ENCODE data around the gene ZSCAN5B. TPM values are rescaled to one million over a fixed set of nuclear protein-coding genes. Genes with fewer than 3 reads are reported as not detected.
"Not testable (repeated sequence)": the region's sequence is repeated elsewhere in the genome, so short reads cannot be mapped to it uniquely, and the experiment has no call there.

The ZSCAN5B gene
- total RNA-seq, 5 donors from 2014 or later (not counting 1 experiment from before 2014, with no cell fraction given) = not detected

- ChIA-PET POLR2A (no interaction called here), CTCF (no interaction called here)
- Histone ChIP-seq H3K4me1 (ENCODE audit: control insufficient read depth in 1 of 2, extremely low read depth in 1 of 2, insufficient read depth in 2 of 2, low read length in 2 of 2) (peaks cover 0 to 8% of the 10 kb centered on the region in 2 experiments), H3K27ac (ENCODE audit: low read length) (no peak overlapping the region), H3K4me3 (ENCODE audit: control insufficient read depth in 1 of 2, extremely low read depth in 1 of 2, low read length in 1 of 2) (no peak overlapping the region), H3K27me3 (replicated peaks in 1 of 2; ENCODE audit: control insufficient read depth in 2 of 2, extremely low read depth in 1 of 2, insufficient read depth in 2 of 2, low read length in 1 of 2) (no peaks in the 10 kb centered on the region), H3K36me3 (ENCODE audit: control insufficient read depth in 2 of 2, extremely low read depth in 1 of 2, insufficient read depth in 1 of 2, low read length in 1 of 2) (peaks cover 20 to 21% of the 10 kb centered on the region in 2 donors), H3K9me3 (no peaks in the 10 kb centered on the region)
- WGBS (ENCODE audit: insufficient coverage) = 96% methylated on average over 4 of the region's 11 CpGs
- no peaks in the 10 kb centered on the region for H3K9me3 Mint-ChIP-seq
- no peak for ATAC-seq (replicated peaks in 1 of 4)
- H3K27me3 Mint-ChIP-seq = no peaks in the 10 kb centered on the region
- no peak overlapping the region for H3K4me3 Mint-ChIP-seq
- peaks cover 27% of the 10 kb centered on the region for H3K36me3 Mint-ChIP-seq
- no peak for DNase-seq
- no peak overlapping the region for H3K27ac Mint-ChIP-seq
- H3K4me1 Mint-ChIP-seq = peaks cover 11 to 20% (median 15%) of the 10 kb centered on the region in 3 donors
Measured at GRCh38 chr19:56150358-56150757, 47.2 kb downstream of the ZSCAN5B start.

- Mint-ChIP-seq H3K27me3 (no peaks in the 10 kb centered on the region), H3K4me1 (peaks cover 11 to 20% (median 17%) of the 10 kb centered on the region in 3 donors), H3K27ac (no peak overlapping the region), H3K36me3 (peaks cover 22% of the 10 kb centered on the region), H3K9me3 (no peaks in the 10 kb centered on the region), H3K4me3 (no peak overlapping the region)
- ATAC-seq (replicated peaks in 1 of 4) = no peak
- Histone ChIP-seq H3K27ac (ENCODE audit: low read length) (no peak overlapping the region), H3K27me3 (replicated peaks in 1 of 2; ENCODE audit: control insufficient read depth in 2 of 2, extremely low read depth in 1 of 2, insufficient read depth in 2 of 2, low read length in 1 of 2) (no peaks in the 10 kb centered on the region), H3K4me1 (ENCODE audit: control insufficient read depth in 1 of 2, extremely low read depth in 1 of 2, insufficient read depth in 2 of 2, low read length in 2 of 2) (peaks cover 0 to 8% of the 10 kb centered on the region in 2 experiments), H3K9me3 (no peaks in the 10 kb centered on the region), H3K4me3 (ENCODE audit: control insufficient read depth in 1 of 2, extremely low read depth in 1 of 2, low read length in 1 of 2) (no peak overlapping the region), H3K36me3 (ENCODE audit: control insufficient read depth in 2 of 2, extremely low read depth in 1 of 2, insufficient read depth in 1 of 2, low read length in 1 of 2) (peaks cover 14% of the 10 kb centered on the region in 2 donors)
- DNase-seq = no peak
- 100% methylated on average over 1 of the region's 5 CpGs for WGBS (ENCODE audit: insufficient coverage)
- CTCF ChIA-PET = no interaction called here
- POLR2A ChIA-PET = no interaction called here
Measured at GRCh38 chr19:56149656-56150038, 47.9 kb downstream of the ZSCAN5B start.

- H3K36me3 ChIP-seq (ENCODE audit: control insufficient read depth in 2 of 2, extremely low read depth in 1 of 2, insufficient read depth in 1 of 2, low read length in 1 of 2) = peaks cover 8 to 12% of the 10 kb centered on the region in 2 donors
- H3K9me3 Mint-ChIP-seq; H3K27ac Mint-ChIP-seq; H3K4me3 ChIP-seq (ENCODE audit: control insufficient read depth in 1 of 2, extremely low read depth in 1 of 2, low read length in 1 of 2); H3K4me3 Mint-ChIP-seq; DNase-seq; ATAC-seq (replicated peaks in 1 of 4); POLR2A ChIA-PET; CTCF ChIA-PET; H3K4me1 ChIP-seq (ENCODE audit: control insufficient read depth in 1 of 2, extremely low read depth in 1 of 2, insufficient read depth in 2 of 2, low read length in 2 of 2); H3K27me3 Mint-ChIP-seq; H3K27me3 ChIP-seq (replicated peaks in 1 of 2; ENCODE audit: control insufficient read depth in 2 of 2, extremely low read depth in 1 of 2, insufficient read depth in 2 of 2, low read length in 1 of 2); H3K27ac ChIP-seq (ENCODE audit: low read length); H3K9me3 ChIP-seq: not testable (repeated sequence)
- 98% methylated on average over 8 of the region's 12 CpGs for WGBS (ENCODE audit: insufficient coverage)
- H3K36me3 Mint-ChIP-seq = peaks cover 22% of the 10 kb centered on the region
- peaks cover 15 to 25% (median 23%) of the 10 kb centered on the region in 3 donors for H3K4me1 Mint-ChIP-seq
Measured at GRCh38 chr19:56148955-56149655, 48.5 kb downstream of the ZSCAN5B start.

GRCh38 chr19:56148096-56148495, 49.5 kb downstream of the ZSCAN5B start:
- ChIA-PET POLR2A (no interaction called here), CTCF (no interaction called here)
- WGBS (ENCODE audit: insufficient coverage) = 97% methylated on average over 12 of the region's 15 CpGs
- Mint-ChIP-seq H3K4me1 (peaks cover 18 to 24% (median 23%) of the 10 kb centered on the region in 3 donors), H3K36me3 (peaks cover 19% of the 10 kb centered on the region), H3K4me3 (no peak overlapping the region), H3K9me3 (no peaks in the 10 kb centered on the region), H3K27ac (no peak overlapping the region), H3K27me3 (no peaks in the 10 kb centered on the region)
- Histone ChIP-seq H3K27ac (ENCODE audit: low read length) (no peak overlapping the region), H3K9me3 (no peaks in the 10 kb centered on the region), H3K36me3 (ENCODE audit: control insufficient read depth in 2 of 2, extremely low read depth in 1 of 2, insufficient read depth in 1 of 2, low read length in 1 of 2) (peaks cover 3 to 12% of the 10 kb centered on the region in 2 donors), H3K27me3 (replicated peaks in 1 of 2; ENCODE audit: control insufficient read depth in 2 of 2, extremely low read depth in 1 of 2, insufficient read depth in 2 of 2, low read length in 1 of 2) (no peaks in the 10 kb centered on the region), H3K4me3 (ENCODE audit: control insufficient read depth in 1 of 2, extremely low read depth in 1 of 2, low read length in 1 of 2) (no peak overlapping the region), H3K4me1 (ENCODE audit: control insufficient read depth in 1 of 2, extremely low read depth in 1 of 2, insufficient read depth in 2 of 2, low read length in 2 of 2) (peaks cover 3 to 12% of the 10 kb centered on the region in 2 experiments)
- ATAC-seq (replicated peaks in 1 of 4) (no peak), DNase-seq (no peak)

- Mint-ChIP-seq H3K9me3 (no peaks in the 10 kb centered on the region), H3K4me1 (peaks cover 18 to 31% (median 21%) of the 10 kb centered on the region in 3 donors), H3K36me3 (peaks cover 16% of the 10 kb centered on the region), H3K4me3 (no peak overlapping the region), H3K27me3 (no peaks in the 10 kb centered on the region), H3K27ac (no peak overlapping the region)
- ChIA-PET POLR2A (no interaction called here), CTCF (no interaction called here)
- Histone ChIP-seq H3K4me3 (ENCODE audit: control insufficient read depth in 1 of 2, extremely low read depth in 1 of 2, low read length in 1 of 2) (no peak overlapping the region), H3K9me3 (no peaks in the 10 kb centered on the region), H3K36me3 (ENCODE audit: control insufficient read depth in 2 of 2, extremely low read depth in 1 of 2, insufficient read depth in 1 of 2, low read length in 1 of 2) (peaks cover 3 to 12% of the 10 kb centered on the region in 2 donors), H3K27ac (ENCODE audit: low read length) (no peak overlapping the region), H3K4me1 (ENCODE audit: control insufficient read depth in 1 of 2, extremely low read depth in 1 of 2, insufficient read depth in 2 of 2, low read length in 2 of 2) (peaks cover 5 to 20% of the 10 kb centered on the region in 2 experiments), H3K27me3 (replicated peaks in 1 of 2; ENCODE audit: control insufficient read depth in 2 of 2, extremely low read depth in 1 of 2, insufficient read depth in 2 of 2, low read length in 1 of 2) (no peaks in the 10 kb centered on the region)
- ATAC-seq (replicated peaks in 1 of 4) (no peak), DNase-seq (no peak)
- WGBS (ENCODE audit: insufficient coverage) = 96% methylated on average over 17 of the region's 22 CpGs
Measured at GRCh38 chr19:56147307-56147706, 50.3 kb downstream of the ZSCAN5B start.

- no peak overlapping the region for H3K4me3 Mint-ChIP-seq
- H3K36me3 ChIP-seq (ENCODE audit: control insufficient read depth in 2 of 2, extremely low read depth in 1 of 2, insufficient read depth in 1 of 2, low read length in 1 of 2) = peaks cover 3 to 12% of the 10 kb centered on the region in 2 donors
- H3K4me3 ChIP-seq (ENCODE audit: control insufficient read depth in 1 of 2, extremely low read depth in 1 of 2, low read length in 1 of 2) = no peak overlapping the region
Measured at GRCh38 chr19:56146904-56147303, 50.7 kb downstream of the ZSCAN5B start.

More at GRCh38 chr19:56146904-56147303, 50.7 kb downstream of the ZSCAN5B start:
- Mint-ChIP-seq H3K27ac (no peak overlapping the region), H3K4me1 (peaks cover 21 to 35% (median 25%) of the 10 kb centered on the region in 3 donors), H3K27me3 (no peaks in the 10 kb centered on the region), H3K9me3 (no peaks in the 10 kb centered on the region), H3K36me3 (peaks cover 16% of the 10 kb centered on the region)
- ATAC-seq (replicated peaks in 1 of 4) (no peak), DNase-seq (no peak)
- ChIA-PET POLR2A (no interaction called here), CTCF (interaction anchor here in 1 of 2 donors (0.5 kb wide), 1 partner anchor 107 kb away, joined by 4 read pairs; no protein-coding TSS in a partner anchor)
- Histone ChIP-seq H3K4me1 (ENCODE audit: control insufficient read depth in 1 of 2, extremely low read depth in 1 of 2, insufficient read depth in 2 of 2, low read length in 2 of 2) (peaks cover 9 to 24% of the 10 kb centered on the region in 2 experiments), H3K9me3 (no peaks in the 10 kb centered on the region), H3K27me3 (replicated peaks in 1 of 2; ENCODE audit: control insufficient read depth in 2 of 2, extremely low read depth in 1 of 2, insufficient read depth in 2 of 2, low read length in 1 of 2) (no peaks in the 10 kb centered on the region), H3K27ac (ENCODE audit: low read length) (no peak overlapping the region)
- WGBS (ENCODE audit: insufficient coverage) = 98% methylated on average over 26 of the region's 31 CpGs
